Adipose tissue (tissue), 3 donors: ENCODE data around the gene HSD17B10. TPM values are rescaled to one million over a fixed set of nuclear protein-coding genes. Genes with fewer than 3 reads are reported as not detected.
"Not testable (repeated sequence)": the region's sequence is repeated elsewhere in the genome, so short reads cannot be mapped to it uniquely, and the experiment has no call there.

Source experiments
- H3K27ac ChIP-seq: one replicate; pipeline ENCODE4 v1.5.1; 2013; ENCODE audit warnings: low read depth, low read length
- WGBS, 3 donors: extraction: QIAGEN DNeasy Blood & Tissue Kit; methylation state at CpG; one replicate each; pipeline ENCODE4 v1.1.7; 2013; 5-methylcytosine and 5-hydroxymethylcytosine counted together
- polyA plus RNA-seq, 3 donors: library from polyadenylated mRNA; stranded (reverse); fragments of 200-250 nt; gene quantifications; one replicate each; pipeline ENCODE4 v1.2.3, GENCODE V29; 2013
- donor health status: healthy with polysubstance abuse.
- donor health status: Bipolar disorder and iron deficiency.
- donor health status: healthy.

The HSD17B10 gene
- polyA plus RNA-seq, 3 donors, result 58.5 to 180 (median 96.4) TPM

- H3K27ac ChIP-seq, result no peak overlapping the region
- 61 to 73% (median 66%) methylated on average over 5 of the region's 5 CpGs for WGBS, 3 donors
Observed at GRCh38 chrX:53440101-53440500, 5.9 kb upstream of the HSD17B10 start.

GRCh38 chrX:53438832-53439230 is 4.7 kb upstream of the HSD17B10 start:
- 42 to 100% (median 59%) methylated on average over 1 of the region's 1 CpG for WGBS, 3 donors

DNA sequence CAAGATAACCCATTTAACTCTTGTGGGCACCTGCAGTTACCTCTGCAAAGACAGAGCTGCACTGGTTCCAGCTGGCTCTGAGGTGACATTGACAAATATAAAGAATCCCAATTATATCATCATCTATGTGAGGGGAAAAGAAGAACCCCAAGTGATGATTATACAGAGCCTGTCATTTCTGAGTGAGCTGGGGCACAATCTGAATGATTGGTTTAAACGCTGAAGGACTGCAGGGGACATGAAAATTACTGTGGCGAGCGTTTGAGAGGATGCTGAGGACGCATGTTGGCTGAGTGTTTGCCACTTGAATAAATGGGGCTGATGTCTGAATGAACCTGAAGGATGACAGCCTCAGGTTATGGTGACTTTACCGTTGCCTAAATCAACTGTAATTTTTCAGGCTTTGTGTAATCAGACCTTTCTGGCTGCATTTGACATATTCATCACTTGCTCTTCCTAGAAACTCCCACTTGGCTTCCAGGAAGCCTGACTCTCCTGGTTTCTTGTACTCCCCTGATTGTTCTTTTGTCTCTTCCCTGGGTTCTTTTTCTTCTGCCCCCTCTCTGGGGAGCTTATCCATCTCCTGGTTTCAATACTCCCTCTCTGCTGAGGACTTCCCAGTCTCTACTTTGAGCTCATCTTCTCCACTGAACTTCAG is 4.1 kb upstream of the HSD17B10 start:
- WGBS, 3 donors, result 57 to 68% (median 66%) methylated on average over 5 of the region's 5 CpGs
- H3K27ac ChIP-seq, result no peak overlapping the region

More at GRCh38 chrX:53438832-53439230, 4.7 kb upstream of the HSD17B10 start:
- no peak overlapping the region for H3K27ac ChIP-seq

DNA sequence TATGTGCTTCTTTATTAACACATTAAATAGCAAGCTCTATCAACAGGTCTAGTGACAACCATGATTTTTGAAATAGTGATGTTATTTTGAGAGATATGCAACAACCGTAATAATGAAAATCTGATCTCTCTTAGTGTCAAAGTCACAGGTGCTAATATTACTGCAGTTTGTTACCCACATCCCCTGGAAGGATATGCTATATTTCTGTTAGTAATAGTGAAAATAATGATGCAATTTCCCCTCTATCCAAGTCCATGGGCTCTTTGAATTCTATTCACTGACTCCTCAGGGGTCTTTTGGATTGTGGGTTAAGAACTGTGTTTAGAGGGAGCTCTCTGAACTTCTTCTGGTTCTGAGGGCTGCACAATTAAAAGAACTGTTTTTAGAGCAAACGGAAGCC is 3.0 kb upstream of the HSD17B10 start:
- WGBS, 3 donors, result 66 to 67% (median 66%) methylated on average over 2 of the region's 2 CpGs
- H3K27ac ChIP-seq, result no peak overlapping the region

DNA sequence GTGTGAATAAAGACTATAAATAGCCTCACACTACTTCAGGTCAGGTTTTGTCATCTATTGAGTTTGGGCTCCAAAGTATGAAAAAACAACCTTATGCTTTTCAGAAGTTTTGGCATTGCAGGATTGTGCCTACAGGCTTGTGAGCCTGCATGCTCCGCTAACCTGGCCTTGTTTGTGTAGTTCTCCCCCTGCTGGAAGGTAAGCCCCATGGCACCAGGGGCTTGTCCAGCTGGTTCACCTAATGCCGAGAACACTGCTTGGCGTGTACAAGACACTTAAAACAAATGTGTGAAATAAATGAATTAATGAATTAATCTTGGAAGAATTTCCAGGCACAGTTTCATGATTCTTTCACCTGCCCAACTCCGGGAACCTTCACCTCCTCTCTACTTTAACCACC is 1.8 kb upstream of the HSD17B10 start:
- no peak overlapping the region for H3K27ac ChIP-seq
- WGBS, 3 donors, result 2 to 8% (median 4%) methylated on average over 4 of the region's 4 CpGs

DNA sequence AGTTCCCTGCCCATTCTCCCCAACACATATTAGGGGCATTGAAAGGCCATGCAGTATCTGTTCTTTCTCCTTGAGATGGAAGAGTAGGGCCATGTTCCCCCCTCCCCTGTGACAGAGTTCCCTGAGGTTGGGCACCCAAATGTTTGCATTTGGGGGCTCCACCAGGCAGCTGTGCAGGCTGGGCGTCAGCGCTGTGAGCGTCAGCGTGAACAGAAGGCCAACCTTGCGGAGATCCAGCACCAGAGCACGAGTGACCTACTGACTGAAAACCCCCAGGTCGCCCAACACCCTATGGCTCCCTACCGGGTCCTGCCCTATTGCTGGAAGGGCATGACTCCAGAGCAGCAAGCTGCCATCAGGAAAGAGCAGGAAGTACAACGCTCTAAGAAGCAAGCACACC is 3.9 kb downstream of the HSD17B10 start:
- WGBS, 3 donors, result 88 to 91% (median 89%) methylated on average over 9 of the region's 9 CpGs
- H3K27ac ChIP-seq, result no peak overlapping the region

GRCh38 chrX:53429755-53430154 is 4.4 kb downstream of the HSD17B10 start:
- H3K27ac ChIP-seq, result no peak overlapping the region
- 93 to 97% (median 94%) methylated on average over 8 of the region's 8 CpGs for WGBS, 3 donors

DNA sequence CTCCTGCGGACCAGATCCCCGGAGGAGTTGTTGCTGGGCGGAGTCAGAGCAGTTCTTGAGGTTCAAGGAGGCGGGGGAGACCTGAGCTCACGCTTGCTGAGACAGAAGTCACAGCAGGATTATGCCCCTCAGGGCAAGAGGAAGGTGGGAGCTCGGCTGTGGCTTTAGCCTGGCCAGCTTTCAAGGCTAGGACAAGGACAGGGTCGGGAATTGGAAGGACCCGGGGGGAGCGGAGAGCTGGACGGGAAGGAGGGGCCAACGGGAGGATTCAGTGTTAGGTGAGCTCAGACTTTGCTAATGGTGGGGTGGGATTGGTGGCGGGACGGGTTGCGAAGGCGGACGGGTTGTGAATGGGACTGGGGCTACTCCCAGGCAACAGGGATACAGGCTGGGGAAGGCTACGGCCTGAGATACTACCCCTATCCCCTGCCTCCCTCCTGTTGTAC is 11.3 kb downstream of the HSD17B10 start, which contains the start of gene RIBC1:
Gene RIBC1, plus strand, starts transcription at position 13 of the 446 bp plus-strand sequence. CDS start 3,404 bp downstream, outside the sequence.
- WGBS, 3 donors, result 4 to 12% (median 10%) methylated on average over 12 to 17 of the region's 17 CpGs

GRCh38 chrX:53422086-53422860 is 11.9 kb downstream of the HSD17B10 start, which contains the start of gene SMC1A:
TSS of gene SMC1A (minus strand) at chrX:53422654. CDS start at chrX:53422600, 54 bp downstream.
- peak within 1 kb of the TSS; percentile 80 for H3K27ac ChIP-seq
- 1 to 3% (median 1%) methylated on average over 52 to 75 of the region's 75 CpGs for WGBS, 3 donors

More for the DNA sequence above, 11.3 kb downstream of the HSD17B10 start, which contains the start of gene RIBC1:
- peak within 1 kb of the TSS; percentile 80 for H3K27ac ChIP-seq

GRCh38 chrX:53421772-53422085 is 12.4 kb downstream of the HSD17B10 start:
- WGBS, 3 donors, result 0 to 3% (median 0%) methylated on average over 14 to 15 of the region's 15 CpGs
- H3K27ac ChIP-seq, result peak overlapping the region; percentile 80

DNA sequence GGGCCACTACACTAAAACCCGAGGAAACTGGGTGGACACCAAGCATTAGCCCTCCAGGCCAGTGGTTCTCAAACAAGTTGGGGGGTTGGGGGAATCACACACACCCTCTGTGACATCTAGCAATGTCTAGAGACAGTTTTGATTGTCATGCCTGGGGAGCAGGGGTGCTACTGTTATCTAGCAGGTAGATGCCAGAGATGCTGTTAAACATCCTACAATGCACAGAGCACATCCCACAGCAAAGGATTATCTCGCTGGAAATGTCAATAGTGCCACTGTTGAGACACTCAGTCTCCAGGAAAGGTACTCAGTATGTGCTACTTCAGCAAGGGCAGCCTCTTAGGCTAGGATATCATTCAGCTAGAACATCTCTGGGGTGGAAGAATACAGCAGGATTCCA is 13.0 kb downstream of the HSD17B10 start:
- 17 to 35% (median 29%) methylated on average over 2 of the region's 2 CpGs for WGBS, 3 donors

DNA sequence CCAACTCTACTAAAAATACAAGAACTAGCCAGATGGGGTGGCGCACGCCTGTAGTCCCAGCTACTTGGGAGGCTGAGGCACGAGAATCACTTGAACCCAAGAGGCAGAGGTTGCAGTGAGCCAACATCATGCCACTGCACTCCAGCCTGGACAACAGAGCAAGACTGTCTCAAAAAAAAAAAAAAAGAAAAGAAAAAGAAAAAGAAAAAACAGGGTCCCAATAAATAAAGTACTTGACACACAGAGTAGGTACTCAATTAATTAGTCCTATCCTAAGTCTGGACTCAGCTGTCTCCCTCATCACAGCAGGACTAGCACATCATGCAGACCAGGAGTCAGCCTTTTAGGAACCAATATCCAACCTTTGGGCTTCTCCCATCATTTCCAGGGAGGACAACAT is 13.8 kb downstream of the HSD17B10 start:
- WGBS, 3 donors, result 86 to 97% (median 96%) methylated on average over 1 to 3 of the region's 3 CpGs
- not testable (repeated sequence) for H3K27ac ChIP-seq

More for the DNA sequence above, 13.0 kb downstream of the HSD17B10 start:
- no peak overlapping the region for H3K27ac ChIP-seq

DNA sequence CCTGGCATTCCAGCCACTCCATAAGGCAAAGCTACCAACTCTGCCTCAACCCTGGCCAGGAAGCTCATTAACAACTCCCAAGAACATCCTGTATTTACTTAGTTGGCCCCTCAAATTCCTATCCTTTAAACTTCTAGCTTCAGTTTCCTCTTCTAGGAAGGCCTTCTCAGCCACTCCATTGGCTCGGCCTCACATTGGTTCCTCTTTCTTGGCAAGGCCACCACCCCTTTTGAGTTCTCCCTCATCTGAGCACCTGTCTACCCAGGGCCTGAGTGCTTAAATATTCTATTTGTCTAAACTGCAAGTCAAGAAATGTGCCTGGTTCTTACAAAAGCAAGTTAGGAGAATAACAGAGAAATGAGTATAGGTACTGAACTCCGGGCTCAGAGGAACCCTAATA is 21.7 kb downstream of the HSD17B10 start:
- no peak overlapping the region for H3K27ac ChIP-seq
- WGBS, 3 donors, result 77 to 94% (median 88%) methylated on average over 2 of the region's 2 CpGs

DNA sequence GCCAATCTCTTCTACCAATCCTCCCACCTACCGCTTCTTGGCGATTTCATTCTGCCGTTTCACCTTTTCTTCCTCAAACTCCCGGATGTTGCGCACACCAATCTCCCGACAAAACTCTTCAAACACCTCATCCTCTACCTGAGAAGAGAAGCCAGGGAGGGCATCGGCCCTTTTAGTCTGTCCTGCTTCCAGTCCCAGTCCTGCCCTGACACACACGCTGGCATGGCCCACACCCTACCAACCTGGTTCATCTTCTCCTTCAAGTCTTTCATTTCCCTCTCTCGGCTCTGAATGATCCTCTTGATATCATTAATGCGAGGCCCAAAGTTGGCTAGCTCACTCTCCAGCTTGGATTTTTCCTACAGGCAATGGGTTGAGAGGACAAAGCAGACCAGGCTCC is 30.6 kb downstream of the HSD17B10 start:
- WGBS, 3 donors, result 90 to 94% (median 94%) methylated on average over 10 of the region's 10 CpGs
- no peak overlapping the region for H3K27ac ChIP-seq

GRCh38 chrX:53398216-53398615 is 36.0 kb downstream of the HSD17B10 start:
- no peak overlapping the region for H3K27ac ChIP-seq
- 93 to 95% (median 94%) methylated on average over 1 of the region's 1 CpG for WGBS, 3 donors

DNA sequence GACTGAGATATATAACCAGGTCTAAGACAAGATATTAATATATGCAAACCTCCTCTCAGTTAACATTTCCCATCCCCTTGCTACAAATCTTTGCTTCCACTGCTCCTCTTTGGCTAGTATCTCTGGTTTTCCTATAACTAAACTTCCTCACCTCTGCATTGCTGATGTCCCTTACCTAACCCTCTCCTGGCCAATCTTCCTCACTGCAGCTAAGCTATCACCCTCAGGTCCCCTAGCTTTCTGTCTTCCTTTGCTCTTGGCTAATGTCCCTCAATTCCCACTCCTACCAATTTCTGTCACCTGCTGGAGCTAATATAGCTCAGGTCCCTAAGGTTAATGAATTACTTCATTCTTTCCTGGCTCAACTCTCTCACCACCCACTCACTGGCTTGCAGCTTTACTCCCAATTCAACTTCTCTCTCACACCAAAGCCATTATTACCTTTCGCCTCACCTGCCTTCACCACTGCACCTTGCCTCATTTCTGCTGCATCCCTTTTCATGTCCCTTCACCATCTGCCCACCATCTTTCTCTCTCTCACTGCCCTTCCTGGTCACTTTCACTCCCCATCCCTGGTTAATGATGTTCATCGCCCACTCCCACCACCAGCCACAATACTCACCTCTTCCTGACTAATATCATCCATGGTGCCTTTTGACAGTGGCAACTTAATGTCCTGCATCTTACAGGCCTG is 38.4 kb downstream of the HSD17B10 start:
- no peak overlapping the region for H3K27ac ChIP-seq
- WGBS, 3 donors, result 96 to 100% (median 97%) methylated on average over 2 of the region's 2 CpGs

GRCh38 chrX:53383376-53384076 is 50.6 kb downstream of the HSD17B10 start:
- H3K27ac ChIP-seq, result no peak overlapping the region
- WGBS, 3 donors, result 85 to 97% (median 91%) methylated on average over 3 to 4 of the region's 4 CpGs
